GM19467 (cell line): ENCODE measurements around the gene YBX2.
"Not testable (repeated sequence)": the region's sequence is repeated elsewhere in the genome, so short reads cannot be mapped to it uniquely, and the experiment has no call there.

Source experiments
- ATAC-seq: cut with Tn5 transposase; IDR thresholded peaks from one replicate; pipeline ENCODE4 v1.9.1; 2021; ENCODE audit warnings: mild to moderate bottlenecking, moderate library complexity; ENCODE audit not compliant: unreplicated experiment

Gene YBX2

DNA sequence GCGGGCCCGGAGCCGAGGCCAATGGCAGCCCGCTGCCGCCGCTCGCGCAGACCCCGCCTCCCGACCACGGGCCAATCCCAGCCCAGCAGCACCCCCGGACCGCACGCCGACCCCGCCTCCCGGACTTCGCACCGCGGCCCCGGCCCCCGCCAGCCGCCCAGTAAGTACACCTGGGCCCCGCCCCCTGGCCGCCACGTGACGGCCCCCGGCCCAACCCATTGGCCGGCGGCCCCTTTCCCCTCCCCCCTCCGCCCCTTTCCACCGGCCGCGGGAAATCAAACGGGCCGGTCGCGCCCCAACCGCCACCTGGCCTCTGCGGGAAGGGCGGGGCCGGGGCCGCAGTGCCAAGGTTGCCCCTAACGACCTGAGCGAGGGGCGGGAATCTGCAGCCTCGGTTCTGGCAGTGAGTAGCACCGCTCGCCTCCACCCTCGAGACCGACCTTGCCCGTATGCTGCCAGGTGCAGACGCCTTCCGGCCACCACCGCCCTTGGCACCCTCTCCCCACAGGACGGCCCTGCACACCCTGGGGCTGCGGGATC is at the start of gene YBX2:
Gene YBX2, minus strand, starts transcription at position 26 of the 540 bp plus-strand sequence. CDS start 139 bp downstream, outside the sequence.
- no peak for ATAC-seq

DNA sequence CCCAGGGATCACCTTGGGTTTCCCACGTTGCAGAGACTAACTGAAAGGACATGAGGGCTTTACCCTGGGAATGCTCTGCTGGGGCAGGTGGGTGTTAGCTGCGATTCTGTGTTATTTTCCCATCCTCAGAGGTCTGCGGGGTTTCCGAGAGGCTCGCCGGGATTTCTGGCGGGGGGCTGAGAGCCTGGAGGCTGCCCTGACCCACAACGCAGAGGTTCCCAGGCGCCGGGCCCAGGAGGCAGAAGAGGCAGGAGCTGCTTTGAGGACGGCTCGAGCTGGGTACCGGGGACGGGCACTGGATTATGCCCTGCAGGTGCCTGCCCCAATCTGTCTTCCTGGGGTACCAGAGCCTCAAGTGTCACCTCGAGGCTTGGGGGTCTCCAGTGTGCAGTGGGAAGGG is 48.8 kb upstream of the YBX2 start:
- no peak for ATAC-seq

DNA sequence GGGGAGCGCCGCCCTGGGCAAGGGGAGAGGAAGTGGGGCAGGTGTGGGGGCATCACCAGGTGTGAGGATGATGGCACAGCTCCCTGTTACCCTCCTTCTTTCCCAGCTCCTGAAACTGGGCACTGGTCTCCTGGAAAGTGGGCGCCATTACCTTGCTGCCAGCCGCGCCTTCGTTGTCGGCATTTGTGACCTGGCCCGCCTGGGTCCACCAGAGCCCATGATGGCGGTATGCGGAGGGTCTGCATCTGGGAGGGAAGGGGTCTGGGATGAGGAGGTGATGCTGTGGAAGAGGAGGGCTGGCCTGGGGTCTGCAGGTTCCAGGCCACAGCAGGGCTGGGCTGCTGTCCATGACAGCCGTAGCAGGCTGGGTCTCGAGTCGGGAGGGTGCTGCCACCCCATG is 47.4 kb upstream of the YBX2 start:
- ATAC-seq: no peak

DNA sequence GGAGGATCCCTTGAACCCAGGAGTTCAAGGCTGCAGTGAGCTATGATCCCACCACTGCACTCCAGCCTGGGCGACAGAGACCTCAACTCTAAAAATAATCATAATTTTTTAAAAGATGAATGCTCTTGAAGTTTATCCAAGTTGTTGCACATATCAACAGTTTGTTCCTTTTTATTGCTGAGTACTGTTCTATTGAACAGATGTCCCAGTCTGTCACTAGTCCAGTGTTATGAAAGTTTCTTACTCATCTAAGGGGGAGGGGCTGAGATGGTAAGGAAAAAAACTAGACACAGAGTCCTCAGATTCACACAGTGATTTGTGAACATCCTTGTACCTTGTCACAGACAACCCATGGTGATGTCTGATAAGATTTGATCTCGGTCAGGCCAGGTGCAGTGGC is 45.7 kb upstream of the YBX2 start:
- ATAC-seq: no peak

DNA sequence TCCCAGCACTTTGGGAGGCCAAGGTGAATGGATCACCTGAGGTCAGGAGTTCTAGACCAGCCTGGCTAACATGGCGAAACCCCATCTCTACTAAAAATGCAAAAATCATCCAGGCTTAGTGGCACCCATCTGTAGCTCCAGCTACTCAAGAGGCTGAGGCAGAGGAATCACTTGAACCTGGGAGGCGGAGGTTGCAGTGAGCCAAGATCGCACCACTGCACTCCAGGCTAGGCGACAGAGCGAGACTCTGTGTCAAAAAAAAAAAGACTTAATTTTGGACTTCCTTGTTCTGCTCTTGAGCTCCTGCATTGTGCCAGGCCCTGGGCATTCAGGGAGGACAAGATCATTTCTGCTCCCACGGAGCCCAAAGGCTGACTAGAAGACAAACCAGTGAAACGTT is 43.2 kb upstream of the YBX2 start:
- ATAC-seq: not testable (repeated sequence)

DNA sequence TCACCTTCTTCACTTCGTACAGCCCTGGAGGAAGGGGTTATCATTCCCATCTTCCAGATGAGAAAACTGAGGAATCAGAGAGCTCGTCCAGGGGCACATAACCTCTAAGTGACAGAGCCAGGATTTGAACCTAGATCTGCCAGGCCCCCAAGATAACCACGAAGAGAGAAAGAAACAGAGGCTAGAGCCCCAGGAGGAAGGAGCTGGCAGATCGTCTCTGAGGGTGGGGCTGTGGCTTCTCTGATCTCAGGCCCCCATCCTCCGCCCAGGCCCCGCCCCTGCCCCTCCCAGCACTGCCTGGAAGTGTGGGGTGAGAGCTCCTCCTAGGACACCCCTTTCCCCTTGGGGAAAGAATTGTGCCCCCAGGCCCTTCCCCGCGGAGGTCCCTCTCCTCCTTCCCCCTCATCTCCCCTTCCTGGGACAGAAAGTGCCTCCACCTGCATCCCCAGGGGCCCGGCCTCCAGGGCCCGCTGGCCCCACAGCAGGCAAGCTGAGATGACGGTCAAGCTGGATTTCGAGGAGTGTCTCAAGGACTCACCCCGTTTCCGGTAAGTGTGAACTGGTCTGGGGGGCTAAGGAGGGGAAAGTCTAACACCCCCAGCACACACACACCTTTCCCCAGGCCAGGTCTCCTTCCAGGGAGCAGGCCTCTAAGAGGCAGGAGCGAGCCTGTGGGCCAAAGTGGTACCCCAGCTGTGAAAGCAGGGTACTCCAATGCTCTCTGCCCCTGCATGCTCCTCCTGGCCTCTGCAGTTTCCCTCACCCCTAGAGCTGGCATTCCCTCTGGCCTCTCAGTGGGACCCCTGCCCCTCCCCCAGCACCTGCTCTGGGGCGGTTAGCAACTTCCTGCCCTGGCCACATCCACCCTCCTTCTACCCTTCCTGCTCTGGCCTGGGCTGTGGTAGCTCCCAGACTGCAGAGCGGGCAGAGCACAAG is 42.1 kb upstream of the YBX2 start, which contains the start of gene ACAP1:
Gene ACAP1, plus strand, starts transcription at position 290 of the 936 bp plus-strand sequence. Its CDS starts 206 bp downstream, at position 496.
- no peak for ATAC-seq

DNA sequence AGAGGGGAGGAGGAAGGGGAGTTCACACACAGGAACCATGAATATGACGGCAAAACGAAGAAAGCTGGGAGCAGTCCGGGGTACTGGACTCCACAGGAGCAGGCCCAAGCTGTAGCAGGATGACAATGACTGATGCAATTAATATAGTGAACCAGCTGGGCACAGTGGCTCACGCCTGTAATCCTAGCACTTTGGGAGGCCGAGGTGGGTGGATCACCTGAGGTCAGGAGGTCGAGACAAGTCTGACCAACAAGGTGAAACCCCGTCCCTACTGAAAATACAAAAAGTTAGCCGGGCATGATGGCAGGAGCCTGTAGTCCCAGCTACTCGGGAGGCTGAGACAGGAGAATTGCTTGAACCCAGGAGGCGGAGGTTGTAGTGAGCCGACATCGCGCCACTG is 41.3 kb upstream of the YBX2 start:
- not testable (repeated sequence) for ATAC-seq

DNA sequence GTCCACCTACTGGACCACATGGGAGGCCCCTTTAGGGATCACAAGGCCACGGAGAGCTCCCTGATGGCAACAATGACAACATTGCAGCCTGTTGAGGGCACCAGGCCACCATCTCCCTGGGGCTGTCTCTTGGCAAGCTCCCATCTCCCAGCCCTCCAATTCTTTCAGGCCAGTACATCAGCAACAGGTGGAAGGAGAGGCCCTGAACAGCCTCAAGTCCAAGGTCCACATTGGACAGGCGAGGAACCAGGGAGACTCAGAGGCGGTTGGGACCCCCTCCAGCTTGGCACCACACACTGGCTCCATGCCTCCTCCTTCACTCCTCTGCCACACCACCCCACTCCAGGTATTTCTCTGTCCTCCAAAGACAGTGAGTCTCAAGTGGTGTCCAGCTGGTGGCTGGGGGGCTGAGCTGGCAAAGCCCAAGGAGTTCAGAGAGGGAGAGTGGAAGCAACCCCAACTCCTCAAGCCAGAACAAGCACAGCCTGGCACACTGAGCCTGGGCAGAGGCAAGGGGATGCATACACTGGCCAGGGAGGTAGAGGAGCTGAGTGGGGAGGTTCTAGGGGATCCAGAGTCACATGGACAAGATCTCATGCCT is 40.6 kb upstream of the YBX2 start:
- ATAC-seq: no peak

DNA sequence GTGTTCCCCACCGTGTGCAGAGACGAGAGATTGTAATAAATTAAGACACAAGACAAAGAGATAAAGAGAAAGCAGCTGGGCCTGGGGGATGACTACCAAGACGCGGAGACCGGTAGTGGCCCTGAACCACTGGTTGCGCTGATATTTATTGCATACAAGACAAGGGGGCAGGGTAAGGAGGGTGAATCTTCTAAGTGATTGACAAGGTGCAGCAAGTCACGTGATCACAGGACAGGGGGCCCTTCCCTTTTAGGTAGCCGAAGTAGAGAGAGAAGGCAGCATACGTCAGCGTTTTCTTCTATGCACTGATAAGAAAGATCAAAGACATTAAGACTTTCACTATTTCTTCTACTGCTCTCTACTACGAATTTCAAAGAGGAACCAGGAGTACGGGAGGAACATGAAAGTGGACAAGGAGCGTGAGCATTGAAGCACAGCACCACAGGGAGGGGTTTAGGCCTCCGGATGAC is 38.2 kb upstream of the YBX2 start:
- not testable (repeated sequence) for ATAC-seq

DNA sequence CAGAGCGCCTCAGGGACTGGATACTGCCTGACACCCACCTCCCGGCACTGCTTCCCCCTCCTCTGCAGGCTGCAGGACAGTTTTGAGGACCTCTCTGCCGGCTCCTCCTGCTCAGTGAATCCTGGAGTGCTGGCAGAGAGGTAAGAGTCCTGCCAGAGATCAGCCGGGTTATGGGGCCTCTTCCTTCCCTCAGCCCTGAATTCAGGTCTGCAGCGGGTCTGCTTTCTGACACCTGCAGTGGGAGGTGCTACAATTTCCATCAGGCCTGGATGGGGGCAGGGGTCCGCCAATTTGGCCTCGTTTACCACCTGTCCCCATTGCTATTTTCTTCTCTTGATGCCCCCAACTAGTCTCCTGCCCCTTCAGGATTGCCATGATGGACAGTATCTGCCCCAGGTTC is 37.7 kb upstream of the YBX2 start:
- no peak for ATAC-seq

DNA sequence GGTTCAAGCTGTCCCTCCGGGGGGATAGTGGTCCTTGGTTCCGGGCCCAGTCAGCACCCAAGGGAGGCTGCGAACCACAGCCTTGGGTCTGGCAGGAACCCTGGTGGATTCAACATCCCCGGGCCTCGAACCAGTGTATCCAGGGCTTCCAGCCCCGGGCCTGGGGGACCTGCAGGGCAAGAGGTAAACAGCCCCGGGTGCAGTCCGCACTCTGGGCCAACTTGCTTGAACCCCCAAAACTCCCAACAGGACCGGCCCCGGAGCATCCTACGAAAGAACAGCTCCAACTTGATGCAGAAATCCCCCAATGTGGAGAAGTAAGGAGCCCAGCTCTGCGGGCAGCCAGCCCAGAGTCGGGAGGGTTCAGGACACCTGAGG is 36.2 kb upstream of the YBX2 start:
- no peak for ATAC-seq

DNA sequence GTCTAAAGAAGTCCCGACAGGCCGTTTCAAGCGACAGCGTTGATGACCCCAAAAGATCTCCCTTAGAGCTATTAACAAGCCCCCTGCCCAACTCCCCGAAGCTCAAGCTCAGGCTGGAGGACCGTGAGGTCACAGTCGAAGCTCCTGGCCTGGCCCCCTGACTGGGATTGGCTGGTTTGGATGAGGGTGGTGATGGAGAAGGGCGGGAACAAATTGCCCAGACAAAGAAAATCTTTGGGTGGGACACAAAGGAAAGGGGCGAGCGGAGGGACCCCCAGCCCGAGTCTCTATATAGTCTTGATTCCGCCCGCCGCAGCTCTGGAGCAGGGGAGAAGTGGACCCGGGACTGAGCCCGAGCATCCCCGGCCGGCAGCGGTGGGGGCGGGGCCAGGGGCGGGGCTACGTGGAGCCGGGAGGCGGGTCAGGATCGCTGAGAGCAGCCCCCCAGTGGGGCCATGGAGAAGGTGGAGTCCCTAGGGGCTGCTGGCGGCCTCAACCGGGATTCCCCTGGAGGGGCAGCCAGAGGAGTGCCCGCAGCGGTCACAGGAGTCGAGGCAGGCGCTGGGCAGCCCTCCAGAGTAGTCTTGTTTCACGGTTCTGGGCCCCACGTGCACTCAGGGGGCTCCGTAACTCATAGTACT is 35.7 kb upstream of the YBX2 start:
- ATAC-seq: peak; percentile 27

DNA sequence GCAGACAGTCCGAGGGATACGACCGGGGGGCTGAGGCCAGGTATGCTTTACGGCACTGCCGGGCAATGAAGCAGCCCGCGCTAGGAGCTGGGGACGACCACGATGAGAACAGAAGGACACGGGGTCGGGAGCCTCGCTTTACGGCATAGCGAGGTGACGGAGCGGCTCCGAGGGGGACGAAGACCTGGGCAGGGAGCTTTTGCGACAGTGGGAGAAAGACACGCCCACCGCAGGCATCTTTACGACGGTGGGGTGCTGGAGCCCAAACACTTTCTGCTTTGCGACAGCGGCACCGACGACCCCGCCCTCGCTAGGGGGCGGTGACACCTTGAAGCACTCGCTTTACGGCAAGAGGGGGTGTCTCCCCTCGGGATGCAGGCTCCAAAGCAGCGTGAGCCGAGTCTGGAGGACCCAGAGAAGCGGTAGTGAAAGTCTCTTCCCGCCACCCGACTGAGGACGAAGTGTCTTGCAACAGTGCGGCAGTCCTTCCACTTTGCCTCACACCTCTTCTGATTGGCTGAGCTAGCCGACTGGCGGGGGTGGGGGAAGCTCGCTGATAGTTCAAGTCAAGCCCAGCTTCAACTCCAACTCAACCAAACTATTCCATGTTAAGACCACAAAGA is 35.0 kb upstream of the YBX2 start:
- peak; percentile 52 for ATAC-seq

DNA sequence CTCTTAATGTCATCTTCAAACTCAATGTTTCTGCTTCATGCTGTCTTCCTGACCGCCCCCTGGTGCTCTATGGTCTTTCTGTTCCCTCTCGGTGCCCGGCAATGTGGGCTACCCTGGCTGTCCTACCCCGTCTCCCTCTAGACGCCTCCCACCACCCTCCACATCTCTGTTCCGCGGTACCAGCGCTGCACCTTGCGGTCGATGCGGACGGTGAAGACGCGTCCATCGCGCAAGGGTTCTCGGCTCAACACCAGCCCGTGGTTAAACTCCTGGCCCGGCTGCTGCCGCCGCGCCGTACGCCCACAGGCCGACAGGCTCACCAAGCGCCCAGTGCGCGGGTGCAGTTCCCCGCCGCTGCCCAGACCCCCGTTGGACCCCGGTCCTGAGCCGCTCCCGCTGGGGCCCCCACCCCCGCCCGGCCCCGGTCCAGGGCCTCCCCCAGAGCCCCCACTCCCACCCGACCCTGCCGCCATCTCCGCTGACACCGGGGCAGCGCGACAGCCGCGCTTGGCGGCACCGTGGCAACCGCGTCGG is 34.5 kb upstream of the YBX2 start, which contains the start of gene NEURL4:
Gene NEURL4, minus strand, starts transcription at position 496 of the 534 bp plus-strand sequence. Its CDS starts 23 bp downstream, at position 473.
- peak; percentile 4 for ATAC-seq

DNA sequence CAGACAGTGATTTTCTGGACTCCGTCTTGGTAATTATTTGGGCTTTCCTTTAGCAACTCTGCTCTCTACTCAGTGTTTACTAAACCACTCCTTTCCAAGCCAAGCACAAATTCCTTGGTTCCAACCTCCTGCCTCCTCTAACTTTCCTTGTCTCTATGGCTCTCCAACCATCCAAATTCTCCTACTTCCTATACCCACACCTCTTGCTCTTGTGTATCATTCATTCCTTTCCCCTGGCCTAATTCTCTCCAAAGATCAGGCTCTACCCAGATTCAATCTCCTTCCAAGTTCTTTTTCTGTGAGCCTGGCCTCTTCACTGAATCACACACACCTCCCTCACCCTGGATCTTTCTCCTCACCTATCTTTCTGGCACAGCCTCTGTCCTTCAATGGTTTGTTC is 33.6 kb upstream of the YBX2 start:
- ATAC-seq: no peak

DNA sequence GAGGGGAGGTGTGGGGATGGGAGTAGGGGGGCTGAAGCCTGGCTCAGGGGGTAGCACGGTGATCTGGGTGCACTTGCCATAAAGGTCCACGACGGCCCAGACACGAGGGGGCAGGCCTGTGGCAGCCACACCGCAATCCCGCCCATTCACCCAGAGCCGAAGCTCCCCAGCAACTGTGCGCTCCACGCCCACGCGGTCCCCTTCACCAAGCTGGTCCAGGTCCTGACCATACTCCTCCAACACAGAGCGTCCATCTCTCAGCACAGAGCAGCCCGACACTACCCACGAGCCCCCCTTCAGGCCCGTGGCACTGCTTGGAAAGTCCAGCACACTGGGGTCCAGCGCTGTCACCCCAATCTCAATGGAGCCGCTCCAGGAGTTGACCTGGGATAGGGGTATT is 33.1 kb upstream of the YBX2 start:
- ATAC-seq: no peak

DNA sequence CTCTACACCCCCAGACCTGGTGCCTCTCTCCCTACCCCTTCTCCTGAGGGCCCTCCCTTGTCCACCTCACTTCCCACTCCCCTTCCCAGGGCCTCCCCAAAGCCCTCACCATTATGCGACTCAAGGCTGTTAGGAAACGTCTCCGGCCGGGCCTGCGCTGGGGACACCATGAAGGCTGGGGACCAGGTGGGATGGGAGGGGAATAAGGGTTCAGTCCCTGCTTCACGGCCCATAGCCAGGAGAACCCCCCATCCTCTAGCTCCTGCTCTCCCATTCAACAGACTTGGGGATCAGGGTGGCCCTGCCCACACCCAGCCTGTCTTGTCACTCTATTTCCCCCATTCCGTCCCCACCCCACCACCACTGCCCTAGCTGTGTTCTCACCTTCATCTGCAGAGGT is 32.6 kb upstream of the YBX2 start:
- no peak for ATAC-seq

DNA sequence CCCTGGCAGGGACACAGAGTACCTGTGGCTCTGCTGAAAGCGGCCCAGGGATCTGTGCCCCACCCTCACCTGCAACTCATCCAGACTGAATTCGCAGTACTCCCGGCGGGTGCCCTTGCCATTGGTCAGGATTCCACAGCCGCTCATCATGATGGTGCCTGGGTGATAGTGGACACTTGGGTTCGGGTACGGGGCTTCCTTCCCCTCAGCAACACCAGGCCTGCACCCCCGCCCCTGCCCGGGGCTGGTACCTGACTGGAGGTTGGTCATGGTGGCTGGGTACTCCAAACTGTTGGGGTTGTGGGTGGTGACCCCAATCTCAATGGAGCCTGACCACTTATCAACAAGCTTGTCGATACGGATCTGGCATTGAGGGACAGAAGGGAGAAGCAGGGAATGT is 31.7 kb upstream of the YBX2 start:
- ATAC-seq: no peak

DNA sequence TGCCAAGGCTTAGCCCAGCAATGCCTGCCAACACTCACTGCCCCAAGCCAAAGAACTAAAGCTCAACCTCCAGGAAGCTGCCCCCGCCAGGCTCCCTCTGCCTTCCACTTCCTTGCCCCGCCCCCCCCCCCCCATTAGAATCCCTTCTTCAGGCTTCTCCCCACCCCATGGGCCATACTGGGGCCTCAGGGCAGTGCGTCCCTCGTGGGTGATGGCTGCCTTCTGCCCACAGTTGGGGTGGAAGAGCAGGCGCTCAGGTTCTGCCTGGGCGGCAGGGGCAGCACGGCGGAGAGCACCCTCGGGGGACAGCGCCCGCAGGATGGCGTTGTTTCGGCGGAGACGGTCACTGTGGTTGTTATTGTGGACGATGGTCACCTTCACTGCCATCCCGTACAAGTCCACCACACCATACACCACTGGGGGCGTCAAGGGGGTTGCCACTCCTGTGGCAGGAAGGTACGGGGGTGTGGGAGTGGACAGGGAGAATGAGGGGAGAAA is 30.6 kb upstream of the YBX2 start:
- ATAC-seq: no peak

DNA sequence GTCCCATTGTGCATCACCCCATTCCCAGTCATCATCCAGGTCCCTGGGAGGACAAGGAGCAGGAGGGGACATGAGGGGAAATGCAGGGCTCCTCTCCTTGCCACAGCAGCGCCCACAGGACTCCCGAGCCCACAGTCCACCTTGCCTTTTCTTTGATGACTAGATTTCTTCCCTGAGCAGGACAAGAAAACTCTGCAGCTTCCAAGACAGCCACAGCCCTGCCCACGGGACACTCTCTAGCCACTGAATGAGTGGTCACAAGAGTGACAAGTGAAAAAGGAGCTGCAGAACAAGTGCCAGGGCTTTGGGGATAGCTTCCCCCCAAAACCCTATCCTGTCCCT is 30.0 kb upstream of the YBX2 start:
- ATAC-seq: no peak
